K562 (cell line): ENCODE results near the gene ANKRD34A. TPM values are rescaled to one million over a fixed set of nuclear protein-coding genes. Genes with fewer than 3 reads are reported as not detected.

Source experiments
- EHMT2 ChIP-seq: fragments of 450-650 bp; IDR thresholded peaks from 2 replicates; pipeline ENCODE4 v1.6.1; 2018; ENCODE audit warnings: antibody characterized with exemption
- MIER1 ChIP-seq: fragments of 450-650 bp; IDR thresholded peaks from 2 replicates; pipeline ENCODE4 v1.6.1; 2016; ENCODE audit warnings: antibody characterized with exemption, mild to moderate bottlenecking, low read depth
- ZNF12 ChIP-seq: sonication (generic); formaldehyde crosslinking; IDR thresholded peaks from 2 replicates; pipeline ENCODE4 v1.4.0; 2020; ENCODE audit warnings: mild to moderate bottlenecking, missing genetic modification reagents
- ZNF76 ChIP-seq: fragments of 250-450 bp; sonication (Bioruptor Pico); IDR thresholded peaks from 2 replicates; pipeline ENCODE4 v1.4.0; 2020; ENCODE audit warnings: mild to moderate bottlenecking, moderate library complexity, borderline replicate concordance
- polyA plus RNA-seq, 8 experiments: library from polyadenylated mRNA; depleted of rRNA in 4 of 8; stranded (reverse) in 5 of 8; unstranded in 3 of 8; fragments of >200 nt; fragmentation: Nextera tagmentation in 2 of 8; fragmentation: Illumina TruSeq in 1 of 8; extraction: Ambion mirVana in 2 of 8; extraction: Trizol in 1 of 8; gene quantifications; 2 replicates each; pipeline versions ENCODE4 v1.2.1 to v1.2.3, GENCODE V29; 2011 to 2014; ENCODE audit warnings: inconsistent platforms in 1 of 8, missing spikeins in 1 of 8
- total RNA-seq, 7 experiments: library from RNA; depleted of rRNA in 6 of 7; stranded (reverse); fragments of >200 nt in 6 of 7; fragmentation: Illumina TruSeq in 2 of 7; extraction: Trizol in 2 of 7; gene quantifications; 2 replicates each; pipeline versions ENCODE4 v1.2.1 to v1.2.3, GENCODE V29; 2011 to 2021; ENCODE audit warnings: low replicate concordance in 1 of 7
- TF ChIP-seq, protein P1 (sequence below): fragments of 450-650 bp; IDR thresholded peaks from 2 replicates; pipeline ENCODE4 v1.6.1; 2016; ENCODE audit warnings: mild to moderate bottlenecking, moderate library complexity
- TF ChIP-seq, protein P2 (sequence below): IDR thresholded peaks from 2 replicates; pipeline ENCODE4 v1.6.1; 2011; ENCODE audit not compliant: insufficient read length; ENCODE audit errors: extremely low read depth

Gene ANKRD34A
- total and polyA plus RNA-seq, 9 of the 15 experiments (the other 6 are each of a cell fraction or from before 2014, with no cell fraction given) = 0.06 to 1.6 (median 0.43) TPM

DNA sequence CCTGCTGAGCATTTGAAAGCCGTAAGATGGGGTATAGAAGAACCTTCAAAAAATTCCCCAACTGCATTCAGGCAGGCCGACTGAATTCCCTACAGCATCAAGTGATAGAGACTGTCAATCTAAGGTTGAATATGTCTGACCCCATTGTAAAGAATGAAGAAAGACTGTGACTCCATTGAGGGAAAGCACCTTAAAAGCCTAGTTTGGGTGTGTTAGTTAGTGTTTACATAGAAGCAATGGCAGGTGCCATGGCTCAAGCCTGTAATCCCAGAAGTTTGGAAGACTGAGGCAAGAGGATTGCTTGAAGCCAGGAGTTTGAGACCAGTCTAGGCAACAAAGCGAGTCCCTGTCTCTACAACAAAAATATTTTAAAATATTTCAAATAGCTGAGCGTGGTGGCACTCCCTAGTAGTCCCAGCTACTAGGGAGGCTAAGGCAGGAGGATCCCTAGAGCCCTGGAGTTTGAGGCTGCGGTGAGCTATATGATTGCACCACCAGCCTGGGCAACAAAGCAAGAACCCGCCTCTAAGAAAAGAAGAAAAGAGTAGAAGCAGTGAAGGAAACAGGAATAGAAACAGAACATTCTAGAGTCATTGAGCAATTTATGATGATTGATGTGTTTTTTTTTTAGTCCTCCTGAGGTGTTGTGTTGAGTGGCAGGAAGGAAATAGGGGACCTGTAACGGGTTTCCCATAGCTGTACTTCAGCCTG is 15.5 kb upstream of the ANKRD34A start (continued):
- TF ChIP-seq, protein P1, sequence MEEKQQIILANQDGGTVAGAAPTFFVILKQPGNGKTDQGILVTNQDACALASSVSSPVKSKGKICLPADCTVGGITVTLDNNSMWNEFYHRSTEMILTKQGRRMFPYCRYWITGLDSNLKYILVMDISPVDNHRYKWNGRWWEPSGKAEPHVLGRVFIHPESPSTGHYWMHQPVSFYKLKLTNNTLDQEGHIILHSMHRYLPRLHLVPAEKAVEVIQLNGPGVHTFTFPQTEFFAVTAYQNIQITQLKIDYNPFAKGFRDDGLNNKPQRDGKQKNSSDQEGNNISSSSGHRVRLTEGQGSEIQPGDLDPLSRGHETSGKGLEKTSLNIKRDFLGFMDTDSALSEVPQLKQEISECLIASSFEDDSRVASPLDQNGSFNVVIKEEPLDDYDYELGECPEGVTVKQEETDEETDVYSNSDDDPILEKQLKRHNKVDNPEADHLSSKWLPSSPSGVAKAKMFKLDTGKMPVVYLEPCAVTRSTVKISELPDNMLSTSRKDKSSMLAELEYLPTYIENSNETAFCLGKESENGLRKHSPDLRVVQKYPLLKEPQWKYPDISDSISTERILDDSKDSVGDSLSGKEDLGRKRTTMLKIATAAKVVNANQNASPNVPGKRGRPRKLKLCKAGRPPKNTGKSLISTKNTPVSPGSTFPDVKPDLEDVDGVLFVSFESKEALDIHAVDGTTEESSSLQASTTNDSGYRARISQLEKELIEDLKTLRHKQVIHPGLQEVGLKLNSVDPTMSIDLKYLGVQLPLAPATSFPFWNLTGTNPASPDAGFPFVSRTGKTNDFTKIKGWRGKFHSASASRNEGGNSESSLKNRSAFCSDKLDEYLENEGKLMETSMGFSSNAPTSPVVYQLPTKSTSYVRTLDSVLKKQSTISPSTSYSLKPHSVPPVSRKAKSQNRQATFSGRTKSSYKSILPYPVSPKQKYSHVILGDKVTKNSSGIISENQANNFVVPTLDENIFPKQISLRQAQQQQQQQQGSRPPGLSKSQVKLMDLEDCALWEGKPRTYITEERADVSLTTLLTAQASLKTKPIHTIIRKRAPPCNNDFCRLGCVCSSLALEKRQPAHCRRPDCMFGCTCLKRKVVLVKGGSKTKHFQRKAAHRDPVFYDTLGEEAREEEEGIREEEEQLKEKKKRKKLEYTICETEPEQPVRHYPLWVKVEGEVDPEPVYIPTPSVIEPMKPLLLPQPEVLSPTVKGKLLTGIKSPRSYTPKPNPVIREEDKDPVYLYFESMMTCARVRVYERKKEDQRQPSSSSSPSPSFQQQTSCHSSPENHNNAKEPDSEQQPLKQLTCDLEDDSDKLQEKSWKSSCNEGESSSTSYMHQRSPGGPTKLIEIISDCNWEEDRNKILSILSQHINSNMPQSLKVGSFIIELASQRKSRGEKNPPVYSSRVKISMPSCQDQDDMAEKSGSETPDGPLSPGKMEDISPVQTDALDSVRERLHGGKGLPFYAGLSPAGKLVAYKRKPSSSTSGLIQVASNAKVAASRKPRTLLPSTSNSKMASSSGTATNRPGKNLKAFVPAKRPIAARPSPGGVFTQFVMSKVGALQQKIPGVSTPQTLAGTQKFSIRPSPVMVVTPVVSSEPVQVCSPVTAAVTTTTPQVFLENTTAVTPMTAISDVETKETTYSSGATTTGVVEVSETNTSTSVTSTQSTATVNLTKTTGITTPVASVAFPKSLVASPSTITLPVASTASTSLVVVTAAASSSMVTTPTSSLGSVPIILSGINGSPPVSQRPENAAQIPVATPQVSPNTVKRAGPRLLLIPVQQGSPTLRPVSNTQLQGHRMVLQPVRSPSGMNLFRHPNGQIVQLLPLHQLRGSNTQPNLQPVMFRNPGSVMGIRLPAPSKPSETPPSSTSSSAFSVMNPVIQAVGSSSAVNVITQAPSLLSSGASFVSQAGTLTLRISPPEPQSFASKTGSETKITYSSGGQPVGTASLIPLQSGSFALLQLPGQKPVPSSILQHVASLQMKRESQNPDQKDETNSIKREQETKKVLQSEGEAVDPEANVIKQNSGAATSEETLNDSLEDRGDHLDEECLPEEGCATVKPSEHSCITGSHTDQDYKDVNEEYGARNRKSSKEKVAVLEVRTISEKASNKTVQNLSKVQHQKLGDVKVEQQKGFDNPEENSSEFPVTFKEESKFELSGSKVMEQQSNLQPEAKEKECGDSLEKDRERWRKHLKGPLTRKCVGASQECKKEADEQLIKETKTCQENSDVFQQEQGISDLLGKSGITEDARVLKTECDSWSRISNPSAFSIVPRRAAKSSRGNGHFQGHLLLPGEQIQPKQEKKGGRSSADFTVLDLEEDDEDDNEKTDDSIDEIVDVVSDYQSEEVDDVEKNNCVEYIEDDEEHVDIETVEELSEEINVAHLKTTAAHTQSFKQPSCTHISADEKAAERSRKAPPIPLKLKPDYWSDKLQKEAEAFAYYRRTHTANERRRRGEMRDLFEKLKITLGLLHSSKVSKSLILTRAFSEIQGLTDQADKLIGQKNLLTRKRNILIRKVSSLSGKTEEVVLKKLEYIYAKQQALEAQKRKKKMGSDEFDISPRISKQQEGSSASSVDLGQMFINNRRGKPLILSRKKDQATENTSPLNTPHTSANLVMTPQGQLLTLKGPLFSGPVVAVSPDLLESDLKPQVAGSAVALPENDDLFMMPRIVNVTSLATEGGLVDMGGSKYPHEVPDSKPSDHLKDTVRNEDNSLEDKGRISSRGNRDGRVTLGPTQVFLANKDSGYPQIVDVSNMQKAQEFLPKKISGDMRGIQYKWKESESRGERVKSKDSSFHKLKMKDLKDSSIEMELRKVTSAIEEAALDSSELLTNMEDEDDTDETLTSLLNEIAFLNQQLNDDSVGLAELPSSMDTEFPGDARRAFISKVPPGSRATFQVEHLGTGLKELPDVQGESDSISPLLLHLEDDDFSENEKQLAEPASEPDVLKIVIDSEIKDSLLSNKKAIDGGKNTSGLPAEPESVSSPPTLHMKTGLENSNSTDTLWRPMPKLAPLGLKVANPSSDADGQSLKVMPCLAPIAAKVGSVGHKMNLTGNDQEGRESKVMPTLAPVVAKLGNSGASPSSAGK = peak; percentile 10; the same call in 1 of the 2 replicates
- no peak for TF ChIP-seq MIER1
- no peak for TF ChIP-seq ZNF76 (CRISPR knock-in tag)
- peak; percentile 18; the same call in 1 of the 2 replicates for TF ChIP-seq EHMT2
- TF ChIP-seq ZNF12 (CRISPR knock-in tag) = no peak
- TF ChIP-seq, protein P2, sequence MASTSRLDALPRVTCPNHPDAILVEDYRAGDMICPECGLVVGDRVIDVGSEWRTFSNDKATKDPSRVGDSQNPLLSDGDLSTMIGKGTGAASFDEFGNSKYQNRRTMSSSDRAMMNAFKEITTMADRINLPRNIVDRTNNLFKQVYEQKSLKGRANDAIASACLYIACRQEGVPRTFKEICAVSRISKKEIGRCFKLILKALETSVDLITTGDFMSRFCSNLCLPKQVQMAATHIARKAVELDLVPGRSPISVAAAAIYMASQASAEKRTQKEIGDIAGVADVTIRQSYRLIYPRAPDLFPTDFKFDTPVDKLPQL = no peak
